ENCODE results near the gene MRPL45.

GRCh38 chr17:38338053-38338452 is 41.1 kb downstream of the MRPL45 start:
- TF ChIP-seq CTCF (IDR thresholded peaks at IDR 0.05; ENCODE audit: low read depth, low read length, missing input control) (no peak), GABPA (IDR thresholded peaks at IDR 0.05 in 1 of 2, conservative IDR thresholded peaks at IDR 0.05 in 1 of 2) (no peak)

Data from liver (tissue), 3 donors.